Lower leg skin (tissue), 4 donors: Measurements from ENCODE around the gene SNU13. TPM values are rescaled to one million over a fixed set of nuclear protein-coding genes. Genes with fewer than 3 reads are reported as not detected.
A peak's percentile ranks its signal among the peaks of the same experiment; 100 is the strongest.

Source experiments
- DNase-seq, 2 donors: peaks; one replicate each; pipeline ENCODE4 v3.0.0-alpha.2; 2019; ENCODE audit warnings: low spot score in 2 of 2
- H3K4me3 ChIP-seq: fragments of 200-600 bp; sonication (generic); 2 replicates; pipeline ENCODE4 v1.5.1; 2017; ENCODE audit warnings: mild to moderate bottlenecking, low read depth; ENCODE audit not compliant: poor library complexity, severe bottlenecking
- POLR2A ChIP-seq, 2 donors: fragments of 450-650 bp; IDR thresholded peaks; one replicate each; pipeline ENCODE4 v1.6.1; 2016 to 2017; ENCODE audit warnings: antibody characterized with exemption in 2 of 2, mild to moderate bottlenecking in 1 of 2, moderate library complexity in 1 of 2
- WGBS, 2 donors: methylation state at CpG; one replicate each; pipeline ENCODE4 v1.1.5; 2018; 5-methylcytosine and 5-hydroxymethylcytosine counted together
- intact Hi-C: fragments of 100-400 bp; cut with DNase I; formaldehyde crosslinking; loops from one replicate; pipeline ENCODE4 v1.15.0; 2023; ENCODE audit warnings: low total_unique reads
- total RNA-seq, 4 donors: library from RNA; depleted of rRNA; stranded (reverse); fragments of >200 nt; gene quantifications; one replicate each; pipeline ENCODE4 v1.1.0, GENCODE V29; 2016
- TF ChIP-seq, protein P1 (sequence below), 3 donors: fragments of 450-650 bp; IDR thresholded peaks; one replicate each; pipeline ENCODE4 v1.5.1; 2016; ENCODE audit warnings: antibody characterized with exemption in 3 of 3, mild to moderate bottlenecking in 3 of 3, moderate library complexity in 2 of 3

Gene SNU13
- total RNA-seq, 4 donors from 2014 or later = 103 to 127 (median 116) TPM

DNA sequence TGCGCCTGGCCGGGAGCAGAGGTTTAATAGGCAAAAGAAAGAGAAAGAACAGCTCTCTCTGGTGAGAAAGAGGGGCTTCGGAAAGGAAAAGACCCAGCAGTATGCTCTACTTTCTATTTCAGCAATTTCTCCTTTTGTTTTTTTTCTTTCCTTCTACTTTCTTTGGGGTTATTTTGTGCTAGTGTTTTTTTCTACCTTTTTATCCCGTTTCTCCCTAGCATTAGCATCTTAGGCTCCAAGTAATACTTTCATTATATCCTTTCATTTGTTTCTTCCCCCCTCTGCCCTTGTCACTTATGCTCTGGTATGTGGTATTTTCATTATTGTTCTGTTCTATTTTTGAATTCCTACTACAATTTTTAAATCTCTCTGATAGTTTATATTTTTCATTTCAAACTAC, 4.5 kb downstream of the SNU13 start:
- DNase-seq = no peak
- 78 to 84% methylated on average over 4 of the region's 4 CpGs for WGBS, 2 donors
- H3K4me3 ChIP-seq = no peak overlapping the region
- TF ChIP-seq POLR2A (IDR thresholded peaks at IDR 0.05) = no peak
- TF ChIP-seq, protein P1, sequence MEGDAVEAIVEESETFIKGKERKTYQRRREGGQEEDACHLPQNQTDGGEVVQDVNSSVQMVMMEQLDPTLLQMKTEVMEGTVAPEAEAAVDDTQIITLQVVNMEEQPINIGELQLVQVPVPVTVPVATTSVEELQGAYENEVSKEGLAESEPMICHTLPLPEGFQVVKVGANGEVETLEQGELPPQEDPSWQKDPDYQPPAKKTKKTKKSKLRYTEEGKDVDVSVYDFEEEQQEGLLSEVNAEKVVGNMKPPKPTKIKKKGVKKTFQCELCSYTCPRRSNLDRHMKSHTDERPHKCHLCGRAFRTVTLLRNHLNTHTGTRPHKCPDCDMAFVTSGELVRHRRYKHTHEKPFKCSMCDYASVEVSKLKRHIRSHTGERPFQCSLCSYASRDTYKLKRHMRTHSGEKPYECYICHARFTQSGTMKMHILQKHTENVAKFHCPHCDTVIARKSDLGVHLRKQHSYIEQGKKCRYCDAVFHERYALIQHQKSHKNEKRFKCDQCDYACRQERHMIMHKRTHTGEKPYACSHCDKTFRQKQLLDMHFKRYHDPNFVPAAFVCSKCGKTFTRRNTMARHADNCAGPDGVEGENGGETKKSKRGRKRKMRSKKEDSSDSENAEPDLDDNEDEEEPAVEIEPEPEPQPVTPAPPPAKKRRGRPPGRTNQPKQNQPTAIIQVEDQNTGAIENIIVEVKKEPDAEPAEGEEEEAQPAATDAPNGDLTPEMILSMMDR (IDR thresholded peaks at IDR 0.05) = no peak
- intact Hi-C loops = no loop called here

DNA sequence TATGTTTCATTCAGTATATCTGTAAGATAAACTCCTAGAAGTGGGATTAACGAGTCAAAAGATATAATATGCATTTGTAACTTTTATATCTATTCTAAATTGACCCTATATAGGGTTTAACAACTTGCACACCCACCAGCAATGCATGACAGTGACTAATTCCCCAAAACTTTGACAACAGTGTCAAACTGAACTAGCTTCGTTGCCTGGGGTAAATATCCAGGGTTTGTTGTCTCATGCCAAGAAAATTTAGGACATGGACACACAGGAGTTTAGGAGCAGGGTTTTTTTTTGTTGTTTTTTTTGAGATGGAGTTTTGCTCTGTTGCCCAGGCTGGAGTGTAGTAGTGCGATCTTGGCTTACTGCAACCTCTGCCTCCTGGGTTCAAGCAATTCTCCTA, 5.1 kb downstream of the SNU13 start:
- H3K4me3 ChIP-seq = no peak overlapping the region
- TF ChIP-seq, protein P1 (IDR thresholded peaks at IDR 0.05) = no peak
- TF ChIP-seq POLR2A (IDR thresholded peaks at IDR 0.05) = no peak
- intact Hi-C loops = no loop called here
- DNase-seq = no peak
- 75 to 86% methylated on average over 3 of the region's 3 CpGs for WGBS, 2 donors

DNA sequence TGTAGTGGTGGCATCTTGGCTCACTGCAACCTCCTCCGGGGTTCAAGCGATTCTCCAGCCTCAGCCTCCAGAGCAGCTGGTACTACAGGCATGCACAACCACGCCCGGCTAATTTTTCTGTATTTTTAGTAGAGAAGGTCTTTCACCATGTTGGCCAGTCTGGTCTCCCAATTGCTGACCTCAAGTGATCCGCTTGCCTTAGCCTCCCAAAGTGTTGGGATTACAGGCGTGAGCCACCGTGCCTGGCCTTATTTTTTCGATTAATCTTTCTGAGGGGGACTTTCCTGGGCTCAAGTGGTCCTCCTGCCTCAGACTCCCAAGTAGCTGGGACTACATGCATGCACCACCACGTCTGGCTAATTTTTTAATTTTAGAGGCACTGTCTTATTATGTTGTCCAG, 5.6 kb downstream of the SNU13 start:
- no peak overlapping the region for H3K4me3 ChIP-seq
- intact Hi-C loops = no loop called here
- 90 to 95% methylated on average over 9 of the region's 9 CpGs for WGBS, 2 donors

DNA sequence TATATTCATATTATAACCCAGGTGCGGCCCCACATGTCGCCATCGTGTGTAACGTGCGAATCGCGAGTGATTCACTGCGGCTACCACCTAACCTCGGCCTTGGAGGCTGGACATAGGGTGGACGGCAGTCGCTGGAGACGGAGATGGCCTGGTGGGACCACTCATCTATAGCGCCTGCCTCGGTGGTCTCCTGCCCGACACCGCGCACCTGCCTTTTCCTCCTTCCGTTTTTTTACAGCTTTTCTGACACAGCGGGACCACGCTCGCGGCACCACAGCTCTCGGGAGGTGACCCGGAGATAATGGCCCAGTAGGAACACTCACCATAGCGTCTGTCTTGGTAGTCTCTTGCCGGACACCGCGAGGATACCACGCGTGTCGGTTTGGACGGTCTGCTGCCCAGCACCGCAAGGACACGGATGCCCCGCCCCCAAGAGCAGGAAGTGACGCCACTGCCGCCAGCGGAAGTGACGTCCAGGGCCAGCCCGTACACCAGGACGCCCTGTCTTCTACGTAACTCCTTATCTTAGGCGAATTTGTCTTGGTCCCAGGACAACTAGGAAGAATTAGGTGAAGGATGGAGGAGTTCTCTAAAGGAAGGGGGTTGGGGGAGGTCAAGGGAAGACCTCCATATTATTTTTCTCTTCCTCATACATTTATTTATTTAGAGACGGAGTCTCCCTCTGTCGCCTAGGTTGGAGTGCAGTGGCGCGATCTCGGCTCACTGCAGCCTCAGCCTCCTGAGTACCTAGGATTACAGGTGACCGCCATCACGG, 6.4 kb downstream of the SNU13 start:
- peak overlapping the region; percentile 16 for H3K4me3 ChIP-seq
- TF ChIP-seq POLR2A (IDR thresholded peaks at IDR 0.05) = peak in 1 of 2 donors; percentile 25
- TF ChIP-seq, protein P1 (IDR thresholded peaks at IDR 0.05) = no peak
- peak; percentile 77 to 97 for DNase-seq
- intact Hi-C loops = no loop called here
- WGBS, 2 donors = 43 to 55% methylated on average over 50 of the region's 50 CpGs

More for the DNA sequence above, 5.6 kb downstream of the SNU13 start:
- DNase-seq = no peak
- no peak for TF ChIP-seq POLR2A (IDR thresholded peaks at IDR 0.05)
- TF ChIP-seq, protein P1 (IDR thresholded peaks at IDR 0.05) = no peak

DNA sequence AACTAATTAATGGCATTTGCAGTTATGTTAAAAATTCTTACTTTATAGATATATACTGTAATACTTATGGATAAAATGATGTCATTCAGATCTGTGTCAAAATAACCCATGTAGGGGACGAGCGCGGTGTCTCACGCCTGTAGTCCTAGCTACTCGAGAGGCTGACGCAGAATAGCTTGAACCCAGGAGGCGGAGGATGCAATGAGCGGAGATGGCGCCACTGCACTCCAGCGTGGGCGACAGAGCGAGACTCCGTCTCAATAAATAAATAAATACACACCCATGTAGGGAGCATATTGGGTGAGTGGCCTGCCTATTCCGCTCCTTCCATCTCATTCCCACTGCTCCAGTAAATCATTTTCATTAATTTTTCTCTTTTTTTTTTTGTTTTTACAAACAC, 7.1 kb downstream of the SNU13 start:
- TF ChIP-seq POLR2A (IDR thresholded peaks at IDR 0.05) = no peak
- TF ChIP-seq, protein P1 (IDR thresholded peaks at IDR 0.05) = no peak
- WGBS, 2 donors = 50 to 57% methylated on average over 14 of the region's 14 CpGs
- intact Hi-C loops = no loop called here
- no peak overlapping the region for H3K4me3 ChIP-seq
- no peak for DNase-seq

DNA sequence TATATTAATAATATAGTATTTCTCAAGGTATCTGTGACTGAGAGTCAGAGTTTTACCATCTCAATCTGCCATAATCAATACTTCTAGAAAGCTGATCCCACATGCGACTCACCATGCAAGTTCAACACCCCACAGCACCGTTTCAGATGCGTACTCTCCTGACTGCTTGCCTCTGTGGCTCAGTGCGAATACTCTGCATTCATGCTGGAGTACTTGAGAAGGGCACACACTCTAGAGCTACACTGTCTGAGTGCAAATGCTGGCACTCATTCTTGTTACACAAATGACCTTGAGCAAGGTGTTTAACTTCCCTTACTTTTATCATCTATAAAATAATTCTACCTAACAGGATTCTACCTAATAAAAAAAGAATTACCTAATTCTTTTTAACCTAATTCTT, 12.5 kb downstream of the SNU13 start:
- intact Hi-C loops = no loop called here
- H3K4me3 ChIP-seq = no peak overlapping the region
- TF ChIP-seq POLR2A (IDR thresholded peaks at IDR 0.05) = no peak
- TF ChIP-seq, protein P1 (IDR thresholded peaks at IDR 0.05) = no peak
- no peak for DNase-seq
- 85 to 93% methylated on average over 4 of the region's 4 CpGs for WGBS, 2 donors
